Natural killer cell (primary cell): ENCODE results near the gene IGSF11. TPM values are rescaled to one million over a fixed set of nuclear protein-coding genes. Genes with fewer than 3 reads are reported as not detected.

ENCODE experiments used
- ATAC-seq, 3 donors: fragments of 150-1000 bp in 2 of 3; fragments of 200-7000 bp in 1 of 3; cut with Tn5 transposase; 1 replicate in 1 of 3; 2 replicates in 2 of 3; pipeline ENCODE4 v1.10.0; 2021; ENCODE audit warnings: mild to moderate bottlenecking in 2 of 3, moderate library complexity in 2 of 3
- DNase-seq, 2 donors: peaks; one replicate each; pipeline versions ENCODE4 v3.0.0 to v3.0.0-alpha.2; 2013 to 2021; ENCODE audit warnings: mixed read lengths in 1 of 2
- H3K27ac ChIP-seq: one replicate; pipeline ENCODE4 v1.5.1; 2013; ENCODE audit warnings: mild to moderate bottlenecking, low read length
- H3K27me3 ChIP-seq: one replicate; pipeline ENCODE4 v1.6.1; 2013; ENCODE audit warnings: low read length; ENCODE audit not compliant: control insufficient read depth, insufficient read depth
- H3K36me3 ChIP-seq: one replicate; pipeline ENCODE4 v1.6.1; 2013; ENCODE audit warnings: low read length; ENCODE audit not compliant: control insufficient read depth, insufficient read depth
- H3K4me1 ChIP-seq: one replicate; pipeline ENCODE4 v1.6.1; 2013; ENCODE audit warnings: low read length; ENCODE audit not compliant: control insufficient read depth, insufficient read depth
- H3K4me3 ChIP-seq: one replicate; pipeline ENCODE4 v1.5.1; 2013; ENCODE audit warnings: low read length
- H3K9me3 ChIP-seq: one replicate; pipeline ENCODE4 v1.6.1; 2013; ENCODE audit warnings: low read length; ENCODE audit not compliant: control insufficient read depth, insufficient read depth
- H3K27ac Mint-ChIP-seq, 2 donors: one replicate each; pipeline ENCODE4 v1.8.0; 2022; ENCODE audit warnings: mild to moderate bottlenecking in 2 of 2, mixed read lengths in 2 of 2, moderate library complexity in 1 of 2
- H3K27me3 Mint-ChIP-seq, 2 donors: one replicate each; pipeline ENCODE4 v1.8.0; 2022; ENCODE audit warnings: low read depth in 2 of 2, mixed read lengths in 2 of 2
- H3K36me3 Mint-ChIP-seq: one replicate; pipeline ENCODE4 v1.8.0; 2022; ENCODE audit warnings: mixed read lengths
- H3K4me1 Mint-ChIP-seq, 2 donors: one replicate each; pipeline ENCODE4 v1.8.0; 2022; ENCODE audit warnings: mixed read lengths in 2 of 2
- H3K4me3 Mint-ChIP-seq: one replicate; pipeline ENCODE4 v1.8.0; 2022; ENCODE audit warnings: mild to moderate bottlenecking, moderate library complexity, mixed read lengths
- H3K9me3 Mint-ChIP-seq, 2 donors: one replicate each; pipeline ENCODE4 v1.8.0; 2022; ENCODE audit warnings: mixed read lengths in 2 of 2
- CTCF ChIP-seq: fragments of 200-600 bp; IDR thresholded peaks from one replicate; pipeline ENCODE4 v1.8.0; 2022; ENCODE audit warnings: antibody characterized with exemption
- WGBS: methylation state at CpG from one replicate; pipeline ENCODE4 v1.1.7; 2013; ENCODE audit warnings: missing lambda C conversion rate; ENCODE audit not compliant: insufficient coverage; 5-methylcytosine and 5-hydroxymethylcytosine counted together
- intact Hi-C: fragments of 100-400 bp; cut with micrococcal nuclease; formaldehyde crosslinking; loops from one replicate; pipeline ENCODE4 v1.14.2; 2022
- total RNA-seq, 4 donors: library from RNA; stranded (reverse); fragments of 120-200 nt in 1 of 4; gene quantifications; one replicate each; pipeline versions ENCODE4 v1.2.3 to v1.2.4, GENCODE V29; 2013 to 2022

The IGSF11 gene
- total RNA-seq, 3 donors from 2014 or later (not counting 1 experiment from before 2014, with no cell fraction given), result 0.66 to 2.3 TPM; not detected in 1

DNA sequence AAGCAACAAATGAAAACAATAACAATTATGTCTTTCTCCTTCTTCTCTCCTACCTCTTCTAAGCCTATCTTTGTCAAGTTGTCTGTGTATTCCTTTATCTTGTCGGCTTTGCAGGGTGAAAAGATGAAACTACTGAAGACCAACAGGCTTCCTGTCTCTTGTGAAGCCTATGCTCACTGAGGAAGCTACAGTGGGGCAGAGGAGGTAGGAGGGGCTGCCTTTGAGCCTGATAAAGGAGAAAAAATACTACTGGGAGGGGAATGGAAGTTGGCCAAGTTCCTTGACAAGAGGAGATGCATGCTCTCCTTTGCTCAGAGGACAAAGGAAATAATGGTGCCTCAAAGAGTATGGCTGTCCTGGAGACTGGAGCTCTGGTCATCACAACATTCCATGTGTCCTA, 92.0 kb downstream of the IGSF11 start:
- ATAC-seq, result no peak
- H3K27me3 ChIP-seq, result no peaks in the 10 kb centered on the region
- H3K4me1 ChIP-seq, result no peaks in the 10 kb centered on the region
- Mint-ChIP-seq H3K4me1 (no peaks in the 10 kb centered on the region), H3K27me3 (peaks cover 0 to 3% of the 10 kb centered on the region in 2 donors), H3K4me3 (no peak overlapping the region), H3K36me3 (no peaks in the 10 kb centered on the region), H3K9me3 (no peaks in the 10 kb centered on the region), H3K27ac (no peak overlapping the region)
- H3K36me3 ChIP-seq, result no peaks in the 10 kb centered on the region
- peak in 1 of 2 donors; percentile 17 for DNase-seq
- no peaks in the 10 kb centered on the region for H3K9me3 ChIP-seq
- H3K27ac ChIP-seq, result no peak overlapping the region
- intact Hi-C loops, result no loop called here
- TF ChIP-seq CTCF, result no peak
- 86% methylated on average over 1 of the region's 1 CpG for WGBS
- no peak overlapping the region for H3K4me3 ChIP-seq

- no peaks in the 10 kb centered on the region for H3K9me3 Mint-ChIP-seq
These were observed 92.5 kb downstream of the IGSF11 start for GRCh38 chr3:118942195-118942594.

GRCh38 chr3:118941236-118941635, 93.4 kb downstream of the IGSF11 start:
- Histone ChIP-seq H3K4me3 (no peak overlapping the region), H3K27ac (no peak overlapping the region), H3K27me3 (no peaks in the 10 kb centered on the region), H3K36me3 (no peaks in the 10 kb centered on the region), H3K9me3 (no peaks in the 10 kb centered on the region), H3K4me1 (no peaks in the 10 kb centered on the region)
- no peak for DNase-seq
- Mint-ChIP-seq H3K9me3 (no peaks in the 10 kb centered on the region), H3K4me3 (no peak overlapping the region), H3K27me3 (peaks cover 0 to 3% of the 10 kb centered on the region in 2 donors), H3K36me3 (no peaks in the 10 kb centered on the region), H3K27ac (no peak overlapping the region), H3K4me1 (no peaks in the 10 kb centered on the region)
- WGBS, result no CpG with 5 or more reads among the region's 3 CpGs
- TF ChIP-seq CTCF, result no peak
- no peak for ATAC-seq
- intact Hi-C loops, result no loop called here

More at GRCh38 chr3:118942195-118942594, 92.5 kb downstream of the IGSF11 start:
- H3K9me3 ChIP-seq, result no peaks in the 10 kb centered on the region
- H3K4me1 Mint-ChIP-seq, result no peaks in the 10 kb centered on the region
- H3K4me3 Mint-ChIP-seq, result no peak overlapping the region
- no peaks in the 10 kb centered on the region for H3K4me1 ChIP-seq
- peaks cover 0 to 3% of the 10 kb centered on the region in 2 donors for H3K27me3 Mint-ChIP-seq
- DNase-seq (no peak), ATAC-seq (no peak)
- no peaks in the 10 kb centered on the region for H3K36me3 Mint-ChIP-seq
- no peak overlapping the region for H3K27ac Mint-ChIP-seq
- H3K27ac ChIP-seq, result no peak overlapping the region
- TF ChIP-seq CTCF, result no peak
- H3K4me3 ChIP-seq, result no peak overlapping the region
- H3K27me3 ChIP-seq, result no peaks in the 10 kb centered on the region
- WGBS, result 78% methylated on average over 3 of the region's 3 CpGs
- intact Hi-C loops, result no loop called here
- H3K36me3 ChIP-seq, result no peaks in the 10 kb centered on the region

DNA sequence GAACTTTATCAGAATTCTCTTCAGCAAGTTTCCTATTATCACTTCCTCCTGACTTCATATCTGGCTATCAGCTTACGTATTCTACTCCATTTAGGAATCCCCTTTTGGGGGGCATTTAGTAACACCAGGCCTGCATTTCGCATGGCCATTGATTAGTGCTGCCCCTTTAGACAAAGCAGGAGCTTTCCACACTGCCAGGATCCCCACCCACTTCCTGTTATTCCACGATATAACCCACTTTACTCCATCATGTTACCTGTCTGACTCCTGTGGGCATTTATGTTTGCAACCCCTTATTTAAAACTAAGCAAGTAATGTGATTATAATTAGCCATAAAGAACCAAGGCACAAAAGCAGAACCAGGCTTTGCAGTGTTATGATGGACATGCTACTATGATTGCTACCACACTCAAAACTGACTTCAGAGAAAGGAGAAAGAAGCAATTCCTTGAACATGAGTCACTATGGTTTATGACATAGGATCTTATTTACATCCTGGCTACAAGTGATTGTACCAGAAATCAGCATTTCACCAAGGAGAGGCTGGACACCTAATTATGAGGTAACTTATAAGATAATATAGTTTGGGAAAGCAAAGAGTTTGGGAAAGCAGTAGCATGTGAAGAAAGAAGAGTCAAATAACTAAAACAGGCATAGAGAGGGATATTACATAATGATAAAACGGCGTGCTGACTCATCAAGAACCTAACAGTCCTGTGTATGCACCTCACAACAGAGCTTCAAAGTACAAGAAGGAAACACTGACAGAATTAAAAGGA, 96.3 kb downstream of the IGSF11 start:
- ATAC-seq (no peak), DNase-seq (no peak)
- H3K4me3 Mint-ChIP-seq, result no peak overlapping the region
- H3K27ac Mint-ChIP-seq, result no peak overlapping the region
- H3K4me3 ChIP-seq, result no peak overlapping the region
- H3K4me1 Mint-ChIP-seq, result no peaks in the 10 kb centered on the region
- intact Hi-C loops, result no loop called here
- H3K36me3 Mint-ChIP-seq, result no peaks in the 10 kb centered on the region
- peaks cover 0 to 3% of the 10 kb centered on the region in 2 donors for H3K27me3 Mint-ChIP-seq
- no peaks in the 10 kb centered on the region for H3K9me3 Mint-ChIP-seq
- H3K27ac ChIP-seq, result no peak overlapping the region
- H3K36me3 ChIP-seq, result no peaks in the 10 kb centered on the region
- no peaks in the 10 kb centered on the region for H3K27me3 ChIP-seq
- TF ChIP-seq CTCF, result no peak
- no peaks in the 10 kb centered on the region for H3K4me1 ChIP-seq
- 71% methylated on average over 5 of the region's 5 CpGs for WGBS
- no peaks in the 10 kb centered on the region for H3K9me3 ChIP-seq
